ENCODE data around the gene LY6G6C. TPM values are rescaled to one million over a fixed set of nuclear protein-coding genes. Genes with fewer than 3 reads are reported as not detected.

LY6G6C gene
- total RNA-seq, 4 donors from 2014 or later = not detected

GRCh38 chr6:31690231-31691077, 31.1 kb downstream of the LY6G6C start:
- ATAC-seq = no peak

GRCh38 chr6:31689249-31690110, 32.1 kb downstream of the LY6G6C start:
- peaks cover 0 to 92% of the 10 kb centered on the region in 2 donors for H3K36me3 ChIP-seq
- H3K4me1 ChIP-seq = no peaks in the 10 kb centered on the region
- no peaks in the 10 kb centered on the region for H3K27me3 ChIP-seq
- WGBS, 2 donors (ENCODE audit: low coverage in 1 of 2) = 65 to 77% methylated on average over 3 to 9 of the region's 11 CpGs
- H3K27ac ChIP-seq = no peak overlapping the region
- no peak for TF ChIP-seq POLR2AphosphoS5 (IDR thresholded peaks at IDR 0.05)
- TF ChIP-seq EP300 (IDR thresholded peaks at IDR 0.05) = no peak
- TF ChIP-seq POLR2A (IDR thresholded peaks at IDR 0.05) = no peak
- TF ChIP-seq CTCF (IDR thresholded peaks at IDR 0.05) = no peak
- H3K4me3 ChIP-seq = no peak overlapping the region
- H3K9me3 ChIP-seq = no peaks in the 10 kb centered on the region
- no peak for ATAC-seq

More at GRCh38 chr6:31690231-31691077, 31.1 kb downstream of the LY6G6C start:
- H3K27ac ChIP-seq = no peak overlapping the region
- no peaks in the 10 kb centered on the region for H3K4me1 ChIP-seq
- H3K27me3 ChIP-seq = no peaks in the 10 kb centered on the region
- H3K4me3 ChIP-seq = no peak overlapping the region
- WGBS, 2 donors (ENCODE audit: low coverage in 1 of 2) = 36 to 48% methylated on average over 5 of the region's 10 CpGs
- no peak for TF ChIP-seq POLR2A (IDR thresholded peaks at IDR 0.05)
- no peak for TF ChIP-seq CTCF (IDR thresholded peaks at IDR 0.05)
- TF ChIP-seq POLR2AphosphoS5 (IDR thresholded peaks at IDR 0.05) = no peak
- no peak for TF ChIP-seq EP300 (IDR thresholded peaks at IDR 0.05)
- H3K9me3 ChIP-seq = no peaks in the 10 kb centered on the region
- peaks cover 0 to 100% of the 10 kb centered on the region in 2 donors for H3K36me3 ChIP-seq

GRCh38 chr6:31687860-31688693, 33.5 kb downstream of the LY6G6C start:
- peaks cover 0 to 78% of the 10 kb centered on the region in 2 donors for H3K36me3 ChIP-seq
- no peak overlapping the region for H3K4me3 ChIP-seq
- H3K4me1 ChIP-seq = peaks cover 0 to 9% (median 0%) of the 10 kb centered on the region in 3 donors
- 0 to 86% methylated on average over 1 to 8 of the region's 14 CpGs for WGBS, 2 donors (ENCODE audit: low coverage in 1 of 2)
- H3K27me3 ChIP-seq = no peaks in the 10 kb centered on the region
- H3K9me3 ChIP-seq = no peaks in the 10 kb centered on the region
- H3K27ac ChIP-seq = no peak overlapping the region
- no peak for ATAC-seq
- no peak for TF ChIP-seq EP300 (IDR thresholded peaks at IDR 0.05)
- TF ChIP-seq POLR2AphosphoS5 (IDR thresholded peaks at IDR 0.05) = no peak
- TF ChIP-seq POLR2A (IDR thresholded peaks at IDR 0.05) = no peak
- TF ChIP-seq CTCF (IDR thresholded peaks at IDR 0.05) = no peak

- H3K9me3 ChIP-seq = no peaks in the 10 kb centered on the region
- no peak for ATAC-seq
- H3K36me3 ChIP-seq = peaks cover 0 to 70% of the 10 kb centered on the region in 2 donors
- no peaks in the 10 kb centered on the region for H3K27me3 ChIP-seq
- peaks cover 0 to 13% (median 0%) of the 10 kb centered on the region in 3 donors for H3K4me1 ChIP-seq
- no peak for TF ChIP-seq POLR2A (IDR thresholded peaks at IDR 0.05)
- no peak for TF ChIP-seq EP300 (IDR thresholded peaks at IDR 0.05)
- no peak for TF ChIP-seq POLR2AphosphoS5 (IDR thresholded peaks at IDR 0.05)
- TF ChIP-seq CTCF (IDR thresholded peaks at IDR 0.05) = no peak
- no peak overlapping the region for H3K27ac ChIP-seq
- no peak overlapping the region for H3K4me3 ChIP-seq
- WGBS, 2 donors (ENCODE audit: low coverage in 1 of 2) = 83 to 87% methylated on average over 4 to 8 of the region's 8 CpGs
Observed at GRCh38 chr6:31687321-31687720, 34.2 kb downstream of the LY6G6C start.

All from gastroesophageal sphincter (tissue), 4 donors.